Testis (tissue), 3 donors: ENCODE measurements around the gene PDCL3. TPM values are rescaled to one million over a fixed set of nuclear protein-coding genes. Genes with fewer than 3 reads are reported as not detected.

Source experiments
- DNase-seq: peaks from one replicate; pipeline ENCODE4 v3.0.0-alpha.2; 2019
- H3K27ac ChIP-seq, 2 donors: fragments of 200-600 bp; sonication (generic); one replicate each; pipeline ENCODE4 v1.5.1; 2019
- H3K27me3 ChIP-seq: fragments of 200-600 bp; sonication (generic); one replicate; pipeline ENCODE4 v1.5.1; 2019
- H3K36me3 ChIP-seq: fragments of 200-600 bp; sonication (generic); one replicate; pipeline ENCODE4 v1.5.1; 2017; ENCODE audit warnings: low read depth; ENCODE audit errors: missing control alignments
- H3K4me1 ChIP-seq: fragments of 200-600 bp; sonication (generic); one replicate; pipeline ENCODE4 v1.5.1; 2019
- H3K4me3 ChIP-seq, 2 donors: fragments of 200-600 bp; sonication (generic); one replicate each; pipeline ENCODE4 v1.5.1; 2017 to 2019
- H3K9me3 ChIP-seq: fragments of 200-600 bp; sonication (generic); one replicate; pipeline ENCODE4 v1.5.1; 2017
- POLR2A ChIP-seq: fragments of 450-650 bp; IDR thresholded peaks from one replicate; pipeline ENCODE4 v1.6.1; 2017; ENCODE audit warnings: antibody characterized with exemption, mild to moderate bottlenecking, moderate library complexity
- WGBS, 2 donors: methylation state at CpG; one replicate each; pipeline ENCODE4 v1.1.5; 2018; 5-methylcytosine and 5-hydroxymethylcytosine counted together
- intact Hi-C: fragments of 100-400 bp; cut with DNase I; formaldehyde crosslinking; loops from one replicate; pipeline ENCODE4 v1.15.1; 2023; ENCODE audit warnings: low total_unique reads
- polyA plus RNA-seq: library from polyadenylated mRNA; stranded (reverse); fragments of 350-450 nt; fragmentation: Illumina TruSeq; extraction: RNeasy Lipid Tissue Mini Kit (QIAGEN cat#74804); gene quantifications from one replicate; pipeline ENCODE4 v1.2.3, GENCODE V29; 2014; ENCODE audit warnings: low read depth, low replicate concordance; ENCODE audit not compliant: insufficient read depth
- small RNA-seq, 2 donors: library from RNA; depleted of rRNA; stranded (forward); fragments of <200 nt; gene quantifications; one replicate each; pipeline ENCODE3, GENCODE V24; 2016
- total RNA-seq, 2 donors: library from RNA; depleted of rRNA; stranded (reverse); fragments of >200 nt; gene quantifications; one replicate each; pipeline ENCODE4 v1.2.3, GENCODE V29; 2016

The PDCL3 gene
- total and polyA plus RNA-seq, 3 donors from 2014 or later = 26.4 to 35.4 (median 33.3) TPM

- 59 to 72% methylated on average over 6 of the region's 6 CpGs for WGBS, 2 donors
- H3K9me3 ChIP-seq = no peaks in the 10 kb centered on the region
- intact Hi-C loops = no loop called here
- H3K4me1 ChIP-seq = no peaks in the 10 kb centered on the region
- no peak overlapping the region for H3K27ac ChIP-seq
- no peaks in the 10 kb centered on the region for H3K27me3 ChIP-seq
- H3K4me3 ChIP-seq = no peak overlapping the region
- no peak for TF ChIP-seq POLR2A
- no peaks in the 10 kb centered on the region for H3K36me3 ChIP-seq
- DNase-seq = no peak
Measured at GRCh38 chr2:100625717-100626116, 62.9 kb downstream of the PDCL3 start.

Small RNAs within 50 kb of the gene (small RNA-seq; reads per million reads assigned to genes)
- 0 reads per million in 2 donors for gene HMGN2P22

Other genes starting within 250 kb of the PDCL3 start
- gene LONRF2, start 240.5 kb upstream of the PDCL3 start, total RNA-seq = 10 to 100 TPM; 16.1 to 17.7 TPM
- gene LONRF2, start 240.5 kb upstream of the PDCL3 start, polyA plus RNA-seq = 6.5 TPM
- gene CHST10, start 145.3 kb upstream of the PDCL3 start, total RNA-seq = 10 to 100 TPM; 14.6 to 21.5 TPM
- gene CHST10, start 145.3 kb upstream of the PDCL3 start, polyA plus RNA-seq = 14.8 TPM
- not detected for gene NMS, start 92.5 kb upstream of the PDCL3 start, total RNA-seq
- not detected for gene NMS, start 92.5 kb upstream of the PDCL3 start, polyA plus RNA-seq